ENCODE data around the gene WAC.

GRCh38 chr10:28551086-28551485, 18.2 kb downstream of the WAC start:
- no peak for TF ChIP-seq EZH2phosphoT487 (IDR thresholded peaks at IDR 0.05; ENCODE audit: borderline replicate concordance, low read depth, low read length)
- TF ChIP-seq, protein P1, sequence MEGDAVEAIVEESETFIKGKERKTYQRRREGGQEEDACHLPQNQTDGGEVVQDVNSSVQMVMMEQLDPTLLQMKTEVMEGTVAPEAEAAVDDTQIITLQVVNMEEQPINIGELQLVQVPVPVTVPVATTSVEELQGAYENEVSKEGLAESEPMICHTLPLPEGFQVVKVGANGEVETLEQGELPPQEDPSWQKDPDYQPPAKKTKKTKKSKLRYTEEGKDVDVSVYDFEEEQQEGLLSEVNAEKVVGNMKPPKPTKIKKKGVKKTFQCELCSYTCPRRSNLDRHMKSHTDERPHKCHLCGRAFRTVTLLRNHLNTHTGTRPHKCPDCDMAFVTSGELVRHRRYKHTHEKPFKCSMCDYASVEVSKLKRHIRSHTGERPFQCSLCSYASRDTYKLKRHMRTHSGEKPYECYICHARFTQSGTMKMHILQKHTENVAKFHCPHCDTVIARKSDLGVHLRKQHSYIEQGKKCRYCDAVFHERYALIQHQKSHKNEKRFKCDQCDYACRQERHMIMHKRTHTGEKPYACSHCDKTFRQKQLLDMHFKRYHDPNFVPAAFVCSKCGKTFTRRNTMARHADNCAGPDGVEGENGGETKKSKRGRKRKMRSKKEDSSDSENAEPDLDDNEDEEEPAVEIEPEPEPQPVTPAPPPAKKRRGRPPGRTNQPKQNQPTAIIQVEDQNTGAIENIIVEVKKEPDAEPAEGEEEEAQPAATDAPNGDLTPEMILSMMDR (conservative IDR thresholded peaks at IDR 0.05; ENCODE audit: low read length): no peak
